Neural progenitor cell (in vitro differentiated cells): Measurements from ENCODE around the gene TMEM179B. TPM values are rescaled to one million over a fixed set of nuclear protein-coding genes. Genes with fewer than 3 reads are reported as not detected.

Experiments used
- DNase-seq: peaks from one replicate; pipeline ENCODE4 v3.0.0-alpha.2; 2016; ENCODE audit warnings: low spot score
- H2AFZ ChIP-seq: fragments of 200-600 bp; sonication (generic); replicated peaks from 2 replicates; pipeline ENCODE4 v1.6.1; 2016; ENCODE audit warnings: antibody characterized with exemption
- H3F3A ChIP-seq: fragments of 200-600 bp; sonication (generic); 2 replicates; pipeline ENCODE4 v1.6.1; 2016; ENCODE audit warnings: antibody characterized with exemption, low read depth
- H3K27ac ChIP-seq: fragments of 200-600 bp; sonication (generic); 2 replicates; pipeline ENCODE4 v1.5.1; 2016; ENCODE audit warnings: mild to moderate bottlenecking
- H3K27me3 ChIP-seq: fragments of 200-600 bp; sonication (generic); 2 replicates; pipeline ENCODE4 v1.6.1; 2016; ENCODE audit warnings: mild to moderate bottlenecking, moderate library complexity
- H3K36me3 ChIP-seq: fragments of 200-600 bp; sonication (generic); 2 replicates; pipeline ENCODE4 v1.5.1; 2016
- H3K4me1 ChIP-seq: fragments of 200-600 bp; sonication (generic); 2 replicates; pipeline ENCODE4 v1.6.1; 2016; ENCODE audit warnings: mixed run types
- H3K4me2 ChIP-seq: fragments of 200-600 bp; sonication (generic); 2 replicates; pipeline ENCODE4 v1.6.1; 2016
- H3K4me3 ChIP-seq: fragments of 200-600 bp; sonication (generic); 2 replicates; pipeline ENCODE4 v1.5.1; 2016
- H3K79me2 ChIP-seq: fragments of 200-600 bp; sonication (generic); 2 replicates; pipeline ENCODE4 v1.6.1; 2016; ENCODE audit warnings: low read depth
- H3K9ac ChIP-seq: fragments of 200-600 bp; sonication (generic); 2 replicates; pipeline ENCODE4 v1.6.1; 2016
- H3K9me3 ChIP-seq: fragments of 200-600 bp; sonication (generic); 2 replicates; pipeline ENCODE4 v1.5.1; 2016; ENCODE audit warnings: low read depth
- H4K20me1 ChIP-seq: fragments of 200-600 bp; sonication (generic); 2 replicates; pipeline ENCODE4 v1.6.1; 2016; ENCODE audit warnings: low read depth
- H3K27ac Mint-ChIP-seq: 3 replicates; pipeline ENCODE4 v1.8.0; 2021; ENCODE audit warnings: mixed read lengths
- H3K27me3 Mint-ChIP-seq: 2 replicates; pipeline ENCODE4 v1.8.0; 2022; ENCODE audit warnings: low read depth, mild to moderate bottlenecking, inconsistent platforms, moderate library complexity, mixed read lengths; ENCODE audit not compliant: insufficient read depth
- H3K36me3 Mint-ChIP-seq: 3 replicates; pipeline ENCODE4 v1.8.0; 2021; ENCODE audit warnings: mixed read lengths
- H3K4me1 Mint-ChIP-seq: 3 replicates; pipeline ENCODE4 v1.8.0; 2021; ENCODE audit warnings: mixed read lengths
- H3K4me3 Mint-ChIP-seq: 3 replicates; pipeline ENCODE4 v1.8.0; 2021; ENCODE audit warnings: mild to moderate bottlenecking, moderate library complexity, mixed read lengths
- H3K9me3 Mint-ChIP-seq: 3 replicates; pipeline ENCODE4 v1.8.0; 2020; ENCODE audit warnings: mixed read lengths
- CTCF ChIP-seq: fragments of 200-600 bp; sonication (generic); IDR thresholded peaks from 2 replicates; pipeline ENCODE4 v1.5.1; 2017; ENCODE audit warnings: antibody characterized with exemption, mild to moderate bottlenecking
- EZH2 ChIP-seq: fragments of 200-600 bp; sonication (generic); IDR thresholded peaks from 2 replicates; pipeline ENCODE4 v1.6.1; 2017; ENCODE audit warnings: antibody characterized with exemption, mild to moderate bottlenecking, moderate library complexity
- EZH2phosphoT487 ChIP-seq: fragments of 200-600 bp; sonication (generic); IDR thresholded peaks from 2 replicates; pipeline ENCODE4 v1.6.1; 2017; ENCODE audit warnings: antibody characterized with exemption
- microRNA-seq: library from miRNA; unstranded; fragments of <30 nt; microRNA quantifications from one replicate; pipeline ENCODE4, GENCODE V29; 2016
- small RNA-seq: library from RNA; depleted of rRNA; stranded (forward); fragments of <200 nt; gene quantifications from one replicate; pipeline ENCODE3, GENCODE V24; 2015
- total RNA-seq: library from RNA; depleted of rRNA; stranded (reverse); fragments of >200 nt; gene quantifications from 2 replicates; pipeline ENCODE4 v1.2.3, GENCODE V29; 2015; ENCODE audit warnings: low replicate concordance

Gene TMEM179B
- total RNA-seq, 1 donor from 2014 or later, result 24.5 TPM

DNA sequence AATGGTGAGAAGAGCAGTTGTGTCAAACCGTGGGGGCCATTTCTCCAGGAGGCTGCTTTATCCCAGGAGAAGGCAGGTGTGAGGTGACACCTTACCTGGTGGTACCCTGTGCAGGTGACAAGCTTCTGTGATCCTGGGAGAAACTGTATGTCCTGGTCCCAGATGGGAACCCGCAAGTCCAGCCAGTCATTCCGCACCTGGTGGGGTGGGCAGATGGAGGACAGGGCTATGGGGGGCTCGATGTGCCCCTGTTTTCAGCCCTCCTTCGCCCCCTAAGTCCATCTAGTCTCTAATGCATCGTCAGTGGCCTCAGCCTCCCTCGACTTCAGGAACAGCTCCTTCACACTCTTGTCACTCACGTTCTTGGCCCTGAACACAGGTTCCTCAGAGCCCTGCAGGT lies 48.1 kb downstream of the TMEM179B start:
- Histone ChIP-seq H4K20me1 (peaks cover 16% of the 10 kb centered on the region), H3K4me3 (no peak overlapping the region), H3K4me2 (no peak overlapping the region), H3F3A (peaks cover 39% of the 10 kb centered on the region), H3K79me2 (peaks cover 43% of the 10 kb centered on the region), H3K4me1 (peaks cover 9% of the 10 kb centered on the region), H3K9ac (no peak overlapping the region), H3K36me3 (no peaks in the 10 kb centered on the region), H3K9me3 (no peaks in the 10 kb centered on the region), H3K27ac (no peak overlapping the region), H3K27me3 (no peaks in the 10 kb centered on the region), H2AFZ (no peak overlapping the region)
- H3K4me1 Mint-ChIP-seq, result peaks cover 30% of the 10 kb centered on the region
- no peak overlapping the region for H3K27ac Mint-ChIP-seq
- no peak for TF ChIP-seq CTCF
- no peak for TF ChIP-seq EZH2
- no peak for TF ChIP-seq EZH2phosphoT487
- H3K9me3 Mint-ChIP-seq, result no peaks in the 10 kb centered on the region
- H3K36me3 Mint-ChIP-seq, result peaks cover 13% of the 10 kb centered on the region
- peak overlapping the region; percentile 9 for H3K4me3 Mint-ChIP-seq
- DNase-seq, result no peak
- H3K27me3 Mint-ChIP-seq, result peaks cover 12% of the 10 kb centered on the region

DNA sequence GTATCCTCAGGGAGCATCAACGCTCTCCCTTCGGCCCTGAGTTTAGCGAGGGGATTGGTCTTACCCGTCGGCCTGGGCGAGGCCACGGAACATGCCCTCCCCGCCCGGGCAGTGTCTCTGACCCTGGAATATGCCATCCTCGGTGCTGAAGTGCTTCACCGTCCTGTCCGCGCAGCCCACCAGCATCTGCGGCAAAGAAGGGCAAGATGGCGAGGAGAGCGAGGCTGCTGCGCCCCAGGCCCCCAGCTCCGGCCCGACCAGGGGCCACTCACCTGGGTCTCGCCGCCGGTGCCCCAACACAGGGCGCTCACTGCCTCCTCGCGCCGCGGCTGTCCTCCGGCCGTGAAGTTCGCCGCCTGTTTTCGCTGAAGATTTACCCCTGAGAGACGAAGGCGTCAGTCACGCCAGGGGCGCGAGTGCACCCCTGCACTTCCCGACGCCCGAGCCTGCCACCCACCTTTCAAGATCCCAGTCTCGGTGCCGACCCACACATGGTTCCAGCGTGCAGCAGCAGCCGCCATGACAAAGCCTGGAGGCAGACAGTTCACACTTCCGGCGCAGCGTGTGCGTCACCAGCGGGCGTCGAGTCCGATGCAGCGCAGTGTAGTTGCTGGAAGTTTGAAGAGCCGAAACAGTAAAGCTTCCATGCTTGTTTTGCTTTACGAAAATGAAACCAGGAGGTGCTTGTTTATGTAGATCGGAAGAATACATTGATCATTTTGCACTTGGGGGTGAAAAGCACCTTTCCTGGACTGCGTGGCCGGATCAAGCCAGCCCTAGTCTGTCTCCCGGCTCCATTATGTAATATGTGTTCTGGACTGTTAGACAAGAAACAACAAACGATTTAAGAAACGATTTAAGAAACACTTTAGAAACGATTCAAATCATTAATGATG lies 52.1 kb downstream of the TMEM179B start, which contains the start of gene WDR74:
TSS of gene WDR74 (minus strand) at position 541 of the 896 bp plus-strand sequence. CDS start at position 521, 20 bp downstream.
- Histone ChIP-seq H3K4me1 (peaks cover 6% of the 10 kb centered on the region), H4K20me1 (no peaks in the 10 kb centered on the region), H3F3A (peaks cover 51% of the 10 kb centered on the region), H3K9ac (peak within 1 kb of the TSS; percentile 82), H3K9me3 (no peaks in the 10 kb centered on the region), H3K4me2 (peak within 1 kb of the TSS; percentile 89), H3K27me3 (no peaks in the 10 kb centered on the region), H2AFZ (peak within 1 kb of the TSS; percentile 58), H3K79me2 (peaks cover 35% of the 10 kb centered on the region), H3K4me3 (peak within 1 kb of the TSS; percentile 90), H3K36me3 (no peaks in the 10 kb centered on the region), H3K27ac (peak within 1 kb of the TSS; percentile 99)
- Mint-ChIP-seq H3K36me3 (peaks cover 11% of the 10 kb centered on the region), H3K27ac (peak within 1 kb of the TSS; percentile 95), H3K9me3 (no peaks in the 10 kb centered on the region), H3K4me1 (peaks cover 29% of the 10 kb centered on the region), H3K27me3 (peaks cover 6% of the 10 kb centered on the region), H3K4me3 (no peak within 1 kb of the TSS)
- peak; percentile 93 for DNase-seq
- TF ChIP-seq EZH2phosphoT487 (no peak), CTCF (no peak), EZH2 (no peak)

Small RNA genes within 50 kb of the gene (microRNA-seq; reads per million reads assigned to microRNA genes)
- gene MIR6514 (not detected), gene MIR6748 (not detected)

Small RNA genes within 50 kb of the gene (small RNA-seq; reads per million reads assigned to genes)
- 0.11 reads per million for gene MIR6514
- not detected for gene RNU6-118P

Other genes with a start within 250 kb of the TMEM179B start
- gene AHNAK, start 240.6 kb upstream of the TMEM179B start, total RNA-seq, result 14.9 and 15.0 TPM in 2 replicates
- 2,358 and 3,183 TPM in 2 replicates for gene EEF1G, start 213.5 kb upstream of the TMEM179B start, total RNA-seq
- 4.8 and 23.1 TPM in 2 replicates for gene TUT1, start 195.9 kb upstream of the TMEM179B start, total RNA-seq
- gene MTA2, start 185.5 kb upstream of the TMEM179B start, total RNA-seq, result 108 and 135 TPM in 2 replicates
- gene EML3, start 174.6 kb upstream of the TMEM179B start, total RNA-seq, result 4.0 and 26.6 TPM in 2 replicates
- gene ROM1, start 174.1 kb upstream of the TMEM179B start, total RNA-seq, result 2.2 TPM in 1 of 2 replicates, not detected in the other
- gene B3GAT3, start 165.4 kb upstream of the TMEM179B start, total RNA-seq, result 21.2 and 44.0 TPM in 2 replicates
- gene GANAB, start 140.8 kb upstream of the TMEM179B start, total RNA-seq, result 202 and 292 TPM in 2 replicates
- 7.8 and 21.3 TPM in 2 replicates for gene INTS5, start 134.1 kb upstream of the TMEM179B start, total RNA-seq
- gene C11orf98, start 122.2 kb upstream of the TMEM179B start, total RNA-seq, result 51.5 and 73.3 TPM in 2 replicates
- 4.3 and 6.7 TPM in 2 replicates for gene CSKMT, start 122.1 kb upstream of the TMEM179B start, total RNA-seq
- 5.7 and 11.7 TPM in 2 replicates for gene UQCC3, start 115.7 kb upstream of the TMEM179B start, total RNA-seq
- 3.4 and 4.0 TPM in 2 replicates for gene LBHD1, start 115.1 kb upstream of the TMEM179B start, total RNA-seq
- 60.7 and 129 TPM in 2 replicates for gene UBXN1, start 108.3 kb upstream of the TMEM179B start, total RNA-seq
- gene LRRN4CL, start 97.9 kb upstream of the TMEM179B start, total RNA-seq, result 0.40 TPM in 1 of 2 replicates, not detected in the other
- gene BSCL2, start 80.0 kb upstream of the TMEM179B start, total RNA-seq, result 34.6 and 63.1 TPM in 2 replicates
- 2.0 TPM in 1 of 2 replicates, not detected in the other for gene GNG3, start 79.7 kb upstream of the TMEM179B start, total RNA-seq
- 30.9 and 32.5 TPM in 2 replicates for gene HNRNPUL2, start 59.9 kb upstream of the TMEM179B start, total RNA-seq
- gene TTC9C, start 58.9 kb upstream of the TMEM179B start, total RNA-seq, result 55.7 and 78.4 TPM in 2 replicates
- 9.2 and 22.8 TPM in 2 replicates for gene ZBTB3, start 33.2 kb upstream of the TMEM179B start, total RNA-seq
- gene POLR2G, start 25.8 kb upstream of the TMEM179B start, total RNA-seq, result 88.7 and 117 TPM in 2 replicates
- gene TAF6L, start 16.0 kb upstream of the TMEM179B start, total RNA-seq, result 28.9 and 39.9 TPM in 2 replicates
- 9.9 and 38.9 TPM in 2 replicates for gene TMEM223, start 4.6 kb downstream of the TMEM179B start, total RNA-seq
- 23.6 and 36.5 TPM in 2 replicates for gene NXF1, start 18.0 kb downstream of the TMEM179B start, total RNA-seq
- 30.2 and 32.9 TPM in 2 replicates for gene STX5, start 44.6 kb downstream of the TMEM179B start, total RNA-seq
- not detected in 2 replicates for gene TEX54, start 45.4 kb downstream of the TMEM179B start, total RNA-seq
- gene WDR74, start 52.2 kb downstream of the TMEM179B start, total RNA-seq, result 40.0 and 47.4 TPM in 2 replicates
- 99.8 and 130 TPM in 2 replicates for gene SLC3A2, start 93.5 kb downstream of the TMEM179B start, total RNA-seq
- gene CHRM1, start 134.0 kb downstream of the TMEM179B start, total RNA-seq, result not detected in 2 replicates
- gene SLC22A6, start 197.6 kb downstream of the TMEM179B start, total RNA-seq, result not detected in 2 replicates
- not detected in 2 replicates for gene SLC22A8, start 228.4 kb downstream of the TMEM179B start, total RNA-seq